Camera-type eye (tissue), 1 donor: ENCODE results near the gene ZNF341. TPM values are rescaled to one million over a fixed set of nuclear protein-coding genes. Genes with fewer than 3 reads are reported as not detected.

Experiments
- total RNA-seq: library from RNA; depleted of rRNA; stranded (reverse); fragments of >200 nt; gene quantifications from one replicate; pipeline ENCODE4 v1.2.3, GENCODE V29; 2014

The ZNF341 gene
- 2.2 TPM for total RNA-seq

GRCh38 chr20:33731693-33732165, at the start of gene ZNF341:
TSS of gene ZNF341 (plus strand) at chr20:33731996. CDS start at chr20:33732022, 26 bp downstream.

DNA sequence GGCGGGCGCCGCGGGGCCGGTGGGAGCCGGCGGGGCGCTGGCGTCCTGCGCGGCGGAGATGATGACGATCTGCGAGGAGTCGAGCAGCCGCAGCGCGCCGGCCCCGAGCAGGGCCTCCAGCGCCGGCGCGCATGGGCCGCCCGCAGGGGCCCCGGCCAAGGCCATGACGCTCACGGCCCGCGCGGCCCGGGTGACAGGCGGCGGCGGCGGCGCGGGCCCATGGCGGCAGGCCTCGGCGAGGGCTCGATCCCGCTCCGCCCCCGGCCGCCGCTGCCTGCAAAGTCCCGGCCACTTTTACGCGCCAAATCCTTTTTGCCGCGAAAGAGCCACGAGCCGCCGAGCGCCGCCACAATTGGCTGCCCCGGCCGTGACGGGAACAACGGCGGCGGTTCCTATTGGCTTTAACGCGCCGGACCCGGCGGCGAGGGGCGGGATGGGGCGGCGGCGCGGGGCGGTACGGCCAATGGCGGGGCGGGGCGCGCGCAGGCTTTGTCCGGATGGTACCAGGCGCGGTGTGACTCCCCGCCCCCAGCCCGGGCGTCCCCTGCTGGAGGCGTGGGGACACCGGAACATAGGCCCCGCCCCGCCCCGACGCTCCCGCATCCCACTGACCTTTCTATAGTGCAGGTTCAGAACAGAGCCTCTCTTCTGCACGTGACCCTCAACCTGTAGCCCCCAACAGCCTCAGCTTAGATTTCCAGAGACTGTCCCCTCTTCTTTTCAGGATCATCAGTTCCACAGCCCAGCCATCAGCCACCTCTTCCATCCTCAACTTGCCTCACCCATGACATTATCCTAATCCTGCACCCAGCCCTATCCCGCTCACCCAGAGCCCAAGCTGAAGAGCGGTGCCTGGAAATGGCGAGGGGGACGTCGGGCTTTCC, 45.5 kb upstream of the ZNF341 start, which contains the start of gene E2F1:
Gene E2F1 (minus strand): TSS at position 286 of the 884 bp plus-strand sequence. CDS start 121 bp downstream, at position 165.

DNA sequence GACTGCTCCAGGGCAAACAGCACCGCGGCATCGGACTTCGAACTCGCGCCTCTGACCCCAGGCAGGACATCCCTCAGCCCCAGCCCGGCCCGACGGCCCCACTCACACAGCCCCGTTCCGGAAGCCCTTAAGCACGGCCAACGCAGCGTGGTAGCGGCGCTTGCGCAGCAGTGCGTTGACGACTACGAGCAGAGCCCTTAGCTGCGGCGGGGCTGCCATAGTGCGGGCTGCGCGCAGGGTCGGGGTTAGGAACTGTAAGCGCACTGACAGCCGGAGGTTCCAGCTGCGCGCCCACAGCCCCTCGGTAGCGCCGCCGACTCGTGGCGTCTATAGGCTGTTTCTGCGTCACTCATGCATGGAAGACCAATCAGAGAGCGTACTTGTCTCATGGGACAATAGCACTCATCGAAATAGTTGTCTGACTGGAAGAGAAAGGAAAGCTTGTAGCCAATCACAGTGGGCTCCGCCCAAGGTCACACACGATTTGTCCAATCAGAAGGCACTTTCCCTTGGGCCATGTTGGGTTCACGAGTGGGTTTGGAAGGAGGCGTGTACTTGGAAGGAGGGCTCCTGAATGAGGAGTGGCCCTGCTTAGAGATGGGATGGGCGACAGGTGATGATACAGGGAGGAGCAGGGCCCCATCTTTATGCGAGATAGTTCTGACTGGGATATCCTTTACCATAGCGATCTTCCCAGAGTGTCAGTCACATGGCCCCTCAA, 11.6 kb upstream of the ZNF341 start, which contains the start of gene PXMP4:
Gene PXMP4 (minus strand): TSS at position 322 of the 721 bp plus-strand sequence. CDS start 103 bp downstream, at position 219.

GRCh38 chr20:33810885-33811775, 79.3 kb downstream of the ZNF341 start, which contains the start of gene CHMP4B:
TSS of gene CHMP4B (plus strand) at chr20:33811348. CDS start at chr20:33811469, 121 bp downstream.

Other genes starting within 250 kb of the ZNF341 start
- gene CBFA2T2, start 241.9 kb upstream of the ZNF341 start, total RNA-seq: 44.0 TPM
- 0.22 TPM for gene C20orf144, start 69.7 kb upstream of the ZNF341 start, total RNA-seq
- gene ACTL10, start 65.1 kb upstream of the ZNF341 start, total RNA-seq: 0.49 TPM
- 44.3 TPM for gene NECAB3, start 57.6 kb upstream of the ZNF341 start, total RNA-seq
- gene E2F1, start 45.6 kb upstream of the ZNF341 start, total RNA-seq: 11.6 TPM
- gene PXMP4, start 11.7 kb upstream of the ZNF341 start, total RNA-seq: 14.6 TPM
- gene CHMP4B, start 79.4 kb downstream of the ZNF341 start, total RNA-seq: 75.4 TPM